ENCODE results near the gene ARHGEF16.

- no peak for TF ChIP-seq CTCF (IDR thresholded peaks at IDR 0.05; ENCODE audit: poor library complexity)
- no peak for TF ChIP-seq EZH2 (IDR thresholded peaks at IDR 0.05; ENCODE audit: borderline replicate concordance)
These were observed 34.9 kb upstream of the ARHGEF16 start for GRCh38 chr1:3419415-3420204.
